Liver (tissue), 9 donors: ENCODE measurements around the gene ADAMTS5. TPM values are rescaled to one million over a fixed set of nuclear protein-coding genes. Genes with fewer than 3 reads are reported as not detected.

Experiments
- DNase-seq: peaks from one replicate; pipeline ENCODE4 v3.0.0-alpha.2; 2017; ENCODE audit warnings: low spot score
- H3K27ac ChIP-seq, 2 donors: one replicate each; pipeline ENCODE4 v1.7.0; 2013; ENCODE audit warnings: inconsistent platforms in 2 of 2, low read length in 2 of 2, control low read depth in 1 of 2, low read depth in 1 of 2, mild to moderate bottlenecking in 1 of 2
- H3K27me3 ChIP-seq, 4 donors: one replicate each; pipeline versions ENCODE4 v1.6.1 to v1.7.0; 2013; ENCODE audit warnings: low read length in 3 of 4, inconsistent platforms in 1 of 4, mild to moderate bottlenecking in 1 of 4, moderate library complexity in 1 of 4; ENCODE audit not compliant: control insufficient read depth in 4 of 4, insufficient read depth in 4 of 4
- H3K36me3 ChIP-seq, 4 donors: one replicate each; pipeline versions ENCODE4 v1.6.1 to v1.7.0; 2013; ENCODE audit warnings: low read length in 3 of 4, mild to moderate bottlenecking in 3 of 4, low read depth in 1 of 4, moderate library complexity in 1 of 4; ENCODE audit not compliant: control insufficient read depth in 4 of 4, insufficient read depth in 3 of 4
- H3K4me1 ChIP-seq, 4 donors: one replicate each; pipeline versions ENCODE4 v1.6.1 to v1.7.0; 2013; ENCODE audit warnings: low read length in 3 of 4, mild to moderate bottlenecking in 3 of 4, moderate library complexity in 1 of 4; ENCODE audit not compliant: control insufficient read depth in 4 of 4, insufficient read depth in 4 of 4
- H3K4me3 ChIP-seq, 3 donors: one replicate each; pipeline versions ENCODE4 v1.6.1 to v1.7.0; 2013; ENCODE audit warnings: low read length in 3 of 3, control low read depth in 1 of 3, low read depth in 1 of 3, mild to moderate bottlenecking in 1 of 3
- H3K9ac ChIP-seq, 2 donors: one replicate each; pipeline ENCODE4 v1.7.0; 2013; ENCODE audit warnings: low read length in 2 of 2, mild to moderate bottlenecking in 2 of 2, moderate library complexity in 2 of 2, control low read depth in 1 of 2, low read depth in 1 of 2
- H3K9me3 ChIP-seq, 4 donors: one replicate each; pipeline versions ENCODE4 v1.6.1 to v1.7.0; 2013; ENCODE audit warnings: low read length in 3 of 4; ENCODE audit not compliant: control insufficient read depth in 4 of 4
- EGR1 ChIP-seq, 2 donors: IDR thresholded peaks; 2 replicates each; pipeline ENCODE4 v1.6.1; 2016 to 2018; ENCODE audit warnings: antibody characterized with exemption in 2 of 2, low read depth in 2 of 2
- FOXA1 ChIP-seq: IDR thresholded peaks from 2 replicates; pipeline ENCODE4 v1.6.1; 2016; ENCODE audit warnings: antibody characterized with exemption
- FOXA2 ChIP-seq: IDR thresholded peaks from 2 replicates; pipeline ENCODE4 v1.6.1; 2016; ENCODE audit warnings: antibody characterized with exemption
- HNF4A ChIP-seq, 2 donors: conservative IDR thresholded peaks; 2 replicates each; pipeline ENCODE4 v1.6.1; 2016; ENCODE audit warnings: antibody characterized with exemption in 2 of 2, mild to moderate bottlenecking in 2 of 2
- HNF4G ChIP-seq: IDR thresholded peaks from 2 replicates; pipeline ENCODE4 v1.6.1; 2016; ENCODE audit warnings: antibody characterized with exemption
- JUND ChIP-seq, 2 donors: IDR thresholded peaks; 2 replicates each; pipeline ENCODE4 v1.6.1; 2016; ENCODE audit warnings: antibody characterized with exemption in 2 of 2
- NR2F2 ChIP-seq: IDR thresholded peaks from 2 replicates; pipeline ENCODE4 v1.6.1; 2016; ENCODE audit warnings: antibody characterized with exemption
- RXRA ChIP-seq, 2 donors: IDR thresholded peaks; 2 replicates each; pipeline ENCODE4 v1.6.1; 2017 to 2018; ENCODE audit warnings: antibody characterized with exemption in 2 of 2, mild to moderate bottlenecking in 1 of 2
- SP1 ChIP-seq: IDR thresholded peaks from 2 replicates; pipeline ENCODE4 v1.6.1; 2018; ENCODE audit warnings: antibody characterized with exemption, mild to moderate bottlenecking
- TAF1 ChIP-seq: conservative IDR thresholded peaks from 2 replicates; pipeline ENCODE4 v1.6.1; 2016; ENCODE audit warnings: antibody characterized with exemption, mild to moderate bottlenecking
- YY1 ChIP-seq: IDR thresholded peaks from 2 replicates; pipeline ENCODE4 v1.6.1; 2016; ENCODE audit warnings: antibody characterized with exemption, mild to moderate bottlenecking
- WGBS: extraction: QIAGEN DNeasy Blood & Tissue Kit; methylation state at CpG from one replicate; pipeline ENCODE4 v1.1.7; 2013; 5-methylcytosine and 5-hydroxymethylcytosine counted together
- polyA plus RNA-seq, 2 donors: library from polyadenylated mRNA; stranded (reverse) in 1 of 2; unstranded in 1 of 2; fragments of 200-250 nt in 1 of 2; fragments of >200 nt in 1 of 2; fragmentation: Nextera tagmentation in 1 of 2; extraction: Ambion mirVana in 1 of 2; gene quantifications; one replicate each; pipeline versions ENCODE4 v1.2.1 to v1.2.3, GENCODE V29; 2013 to 2015
- total RNA-seq, 2 donors: library from RNA; depleted of rRNA; stranded (reverse); fragments of >200 nt; gene quantifications; one replicate each; pipeline ENCODE4 v1.2.3, GENCODE V29; 2014
- TF ChIP-seq, protein P1 (sequence below): fragments of 150-350 bp; IDR thresholded peaks from 2 replicates; pipeline ENCODE4 v1.5.1; 2017; ENCODE audit warnings: improper control_type of control experiment, low read depth, low read length; ENCODE audit not compliant: missing input control
- TF ChIP-seq, protein P2 (sequence below): IDR thresholded peaks from 2 replicates; pipeline ENCODE4 v1.6.1; 2016; ENCODE audit warnings: antibody characterized with exemption
- TF ChIP-seq, protein P3 (sequence below): IDR thresholded peaks from 2 replicates; pipeline ENCODE4 v1.6.1; 2016; ENCODE audit warnings: antibody characterized with exemption
- TF ChIP-seq, protein P4 (sequence below): IDR thresholded peaks from 2 replicates; pipeline ENCODE4 v1.6.1; 2016; ENCODE audit warnings: antibody characterized with exemption
- donor health status: healthy.
- donor health status: healthy.
- donor health status: healthy.
- donor health status: healthy.
- donor health status: healthy.

ADAMTS5 gene
- total and polyA plus RNA-seq, 4 donors = 0.43 to 2.5 (median 0.70) TPM

DNA sequence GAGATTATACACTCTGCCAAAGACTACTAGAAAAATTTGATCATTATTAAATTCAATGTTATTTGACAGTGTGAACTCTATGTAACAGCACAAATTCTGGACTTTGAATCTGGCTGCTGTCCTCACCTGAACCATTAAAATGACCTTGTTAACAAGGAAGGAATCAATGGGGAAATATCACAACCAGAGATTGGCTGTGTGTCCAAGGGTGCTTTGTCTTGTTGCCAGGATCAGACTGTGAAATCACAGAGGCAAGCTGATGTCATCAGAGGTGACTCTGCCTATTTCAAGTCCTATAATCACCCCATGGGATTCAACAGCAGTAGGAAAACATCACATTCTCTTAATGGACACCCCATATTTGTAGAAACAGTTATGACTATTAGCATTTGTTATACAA lies 46.8 kb downstream of the ADAMTS5 start (continued):
- TF ChIP-seq, protein P1, sequence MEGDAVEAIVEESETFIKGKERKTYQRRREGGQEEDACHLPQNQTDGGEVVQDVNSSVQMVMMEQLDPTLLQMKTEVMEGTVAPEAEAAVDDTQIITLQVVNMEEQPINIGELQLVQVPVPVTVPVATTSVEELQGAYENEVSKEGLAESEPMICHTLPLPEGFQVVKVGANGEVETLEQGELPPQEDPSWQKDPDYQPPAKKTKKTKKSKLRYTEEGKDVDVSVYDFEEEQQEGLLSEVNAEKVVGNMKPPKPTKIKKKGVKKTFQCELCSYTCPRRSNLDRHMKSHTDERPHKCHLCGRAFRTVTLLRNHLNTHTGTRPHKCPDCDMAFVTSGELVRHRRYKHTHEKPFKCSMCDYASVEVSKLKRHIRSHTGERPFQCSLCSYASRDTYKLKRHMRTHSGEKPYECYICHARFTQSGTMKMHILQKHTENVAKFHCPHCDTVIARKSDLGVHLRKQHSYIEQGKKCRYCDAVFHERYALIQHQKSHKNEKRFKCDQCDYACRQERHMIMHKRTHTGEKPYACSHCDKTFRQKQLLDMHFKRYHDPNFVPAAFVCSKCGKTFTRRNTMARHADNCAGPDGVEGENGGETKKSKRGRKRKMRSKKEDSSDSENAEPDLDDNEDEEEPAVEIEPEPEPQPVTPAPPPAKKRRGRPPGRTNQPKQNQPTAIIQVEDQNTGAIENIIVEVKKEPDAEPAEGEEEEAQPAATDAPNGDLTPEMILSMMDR = no peak
- TF ChIP-seq, protein P2, sequence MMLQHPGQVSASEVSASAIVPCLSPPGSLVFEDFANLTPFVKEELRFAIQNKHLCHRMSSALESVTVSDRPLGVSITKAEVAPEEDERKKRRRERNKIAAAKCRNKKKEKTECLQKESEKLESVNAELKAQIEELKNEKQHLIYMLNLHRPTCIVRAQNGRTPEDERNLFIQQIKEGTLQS = peak; percentile 92
- TF ChIP-seq RXRA (IDR thresholded peaks at IDR 0.05) = peak; percentile 99
- peak; percentile 96 for TF ChIP-seq HNF4G
- peak in 1 of 2 donors; percentile 67 for TF ChIP-seq EGR1 (IDR thresholded peaks at IDR 0.05; ENCODE audit: low read depth in 2 of 2)

DNA sequence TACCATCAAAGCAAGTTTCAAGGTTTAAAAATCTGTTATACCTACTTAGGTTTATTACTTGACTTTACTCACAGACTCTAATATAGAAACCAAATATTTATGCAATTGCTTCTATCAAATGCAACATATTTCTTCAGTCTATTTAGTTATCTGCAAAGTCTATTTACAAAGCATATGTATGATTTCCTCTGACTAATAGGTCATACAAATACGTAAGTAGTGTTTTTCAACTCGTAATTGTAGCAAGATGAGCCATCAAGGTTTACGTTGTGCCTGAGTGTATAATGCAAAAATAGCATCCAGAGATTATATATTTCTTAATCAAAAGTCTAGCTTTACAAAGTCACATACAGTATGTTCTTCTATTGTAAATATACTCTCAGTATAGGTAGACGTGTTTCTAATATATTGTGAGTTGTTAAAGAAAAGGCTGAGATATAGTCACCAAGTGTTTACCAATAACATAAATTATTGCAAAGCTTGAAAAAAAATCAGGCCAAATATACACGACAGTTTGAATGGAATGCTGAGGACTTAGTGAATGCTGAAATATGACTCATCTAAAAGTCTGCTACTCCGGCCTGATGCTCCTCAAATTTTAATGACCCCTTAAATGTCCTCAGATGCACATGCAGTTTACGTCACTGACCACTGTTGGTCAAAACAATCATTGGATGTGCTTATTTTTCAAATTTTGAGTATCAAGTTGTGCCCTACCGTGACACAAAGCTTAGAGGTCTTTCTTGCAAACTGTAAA lies 48.4 kb downstream of the ADAMTS5 start:
- peaks cover 1 to 12% (median 6%) of the 10 kb centered on the region in 4 donors for H3K4me1 ChIP-seq
- peaks cover 3 to 6% (median 4%) of the 10 kb centered on the region in 4 donors for H3K9me3 ChIP-seq
- WGBS = 84% methylated on average over 8 of the region's 8 CpGs
- H3K9ac ChIP-seq = no peak overlapping the region
- DNase-seq = no peak
- TF ChIP-seq SP1 = no peak
- no peak for TF ChIP-seq RXRA (IDR thresholded peaks at IDR 0.05)
- H3K27me3 ChIP-seq = no peaks in the 10 kb centered on the region
- H3K36me3 ChIP-seq = no peaks in the 10 kb centered on the region
- H3K27ac ChIP-seq = no peak overlapping the region
- H3K4me3 ChIP-seq = no peak overlapping the region

DNA sequence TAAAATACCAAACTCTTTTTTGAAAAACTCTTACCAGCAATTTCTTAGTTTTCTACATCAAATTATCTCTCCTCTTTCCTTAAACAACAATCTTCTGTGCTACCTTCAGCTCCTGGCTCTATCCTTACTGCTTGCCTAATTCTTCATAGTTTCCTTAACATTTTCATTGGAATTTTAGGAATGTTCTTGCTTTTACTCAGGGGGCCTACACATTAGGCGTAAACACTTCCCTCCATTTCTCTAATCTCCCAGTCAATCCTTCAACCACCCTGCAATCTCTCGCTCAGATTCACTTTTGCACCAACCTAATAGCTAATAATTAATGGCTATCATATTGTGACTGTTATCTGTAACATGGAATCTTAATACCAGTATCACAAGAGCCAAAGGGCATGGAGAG lies 50.1 kb downstream of the ADAMTS5 start:
- Histone ChIP-seq H3K9me3 (peaks cover 3 to 6% (median 4%) of the 10 kb centered on the region in 4 donors), H3K27ac (no peak overlapping the region), H3K36me3 (no peaks in the 10 kb centered on the region), H3K4me1 (peaks cover 1 to 12% (median 6%) of the 10 kb centered on the region in 4 donors), H3K9ac (no peak overlapping the region), H3K27me3 (no peaks in the 10 kb centered on the region), H3K4me3 (no peak overlapping the region)
- TF ChIP-seq YY1 (no peak), TAF1 (no peak), SP1 (no peak), NR2F2 (no peak), RXRA (IDR thresholded peaks at IDR 0.05) (no peak), FOXA2 (no peak), EGR1 (IDR thresholded peaks at IDR 0.05; ENCODE audit: low read depth in 2 of 2) (no peak)
- TF ChIP-seq, protein P3, sequence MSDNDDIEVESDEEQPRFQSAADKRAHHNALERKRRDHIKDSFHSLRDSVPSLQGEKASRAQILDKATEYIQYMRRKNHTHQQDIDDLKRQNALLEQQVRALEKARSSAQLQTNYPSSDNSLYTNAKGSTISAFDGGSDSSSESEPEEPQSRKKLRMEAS = no peak
- WGBS = 95% methylated on average over 2 of the region's 2 CpGs
- no peak for DNase-seq

DNA sequence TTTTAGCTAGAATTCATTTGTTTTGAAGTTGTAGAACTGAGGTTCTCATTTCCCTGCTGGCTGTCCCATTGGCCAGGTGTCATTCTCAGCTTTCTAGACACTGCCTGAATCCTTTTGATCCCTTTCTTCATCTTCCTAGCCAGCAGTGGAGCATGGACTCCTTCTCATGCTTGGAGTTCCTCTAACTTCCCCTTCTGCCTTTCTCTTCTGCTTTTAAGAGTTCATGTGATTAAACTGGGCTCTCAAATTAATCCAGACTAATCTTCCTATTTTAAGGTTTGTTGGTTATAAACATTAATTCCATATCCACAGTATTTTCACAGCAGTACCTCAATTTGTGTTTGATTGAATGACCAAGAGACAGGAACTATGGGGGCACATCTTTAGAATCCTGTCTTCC lies 52.3 kb downstream of the ADAMTS5 start:
- no peak overlapping the region for H3K4me3 ChIP-seq
- H3K27ac ChIP-seq = no peak overlapping the region
- peaks cover 0 to 5% (median 4%) of the 10 kb centered on the region in 4 donors for H3K4me1 ChIP-seq
- H3K9me3 ChIP-seq = peaks cover 3 to 6% (median 4%) of the 10 kb centered on the region in 4 donors
- no peaks in the 10 kb centered on the region for H3K27me3 ChIP-seq
- no peak overlapping the region for H3K9ac ChIP-seq
- DNase-seq = no peak
- H3K36me3 ChIP-seq = no peaks in the 10 kb centered on the region
- TF ChIP-seq FOXA1 (no peak), JUND (IDR thresholded peaks at IDR 0.05) (no peak), YY1 (no peak), HNF4A (conservative IDR thresholded peaks at IDR 0.05) (no peak), TAF1 (no peak)
- TF ChIP-seq, protein P2 = no peak
- TF ChIP-seq, protein P4, sequence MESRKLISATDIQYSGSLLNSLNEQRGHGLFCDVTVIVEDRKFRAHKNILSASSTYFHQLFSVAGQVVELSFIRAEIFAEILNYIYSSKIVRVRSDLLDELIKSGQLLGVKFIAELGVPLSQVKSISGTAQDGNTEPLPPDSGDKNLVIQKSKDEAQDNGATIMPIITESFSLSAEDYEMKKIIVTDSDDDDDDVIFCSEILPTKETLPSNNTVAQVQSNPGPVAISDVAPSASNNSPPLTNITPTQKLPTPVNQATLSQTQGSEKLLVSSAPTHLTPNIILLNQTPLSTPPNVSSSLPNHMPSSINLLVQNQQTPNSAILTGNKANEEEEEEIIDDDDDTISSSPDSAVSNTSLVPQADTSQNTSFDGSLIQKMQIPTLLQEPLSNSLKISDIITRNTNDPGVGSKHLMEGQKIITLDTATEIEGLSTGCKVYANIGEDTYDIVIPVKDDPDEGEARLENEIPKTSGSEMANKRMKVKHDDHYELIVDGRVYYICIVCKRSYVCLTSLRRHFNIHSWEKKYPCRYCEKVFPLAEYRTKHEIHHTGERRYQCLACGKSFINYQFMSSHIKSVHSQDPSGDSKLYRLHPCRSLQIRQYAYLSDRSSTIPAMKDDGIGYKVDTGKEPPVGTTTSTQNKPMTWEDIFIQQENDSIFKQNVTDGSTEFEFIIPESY = no peak
- TF ChIP-seq, protein P1 = no peak
